K562 (cell line): ENCODE data around the gene SSU72. TPM values are rescaled to one million over a fixed set of nuclear protein-coding genes. Genes with fewer than 3 reads are reported as not detected.

Experiments used
- CHD4 ChIP-seq: fragments of 200-600 bp; sonication (generic); IDR thresholded peaks from 3 replicates; pipeline ENCODE4 v1.6.1; 2012; ENCODE audit warnings: low read depth, mild to moderate bottlenecking, mixed read lengths, low read length, inconsistent platforms; ENCODE audit not compliant: insufficient read depth, insufficient replicate concordance, poor library complexity, severe bottlenecking
- CUX1 ChIP-seq: fragments of 200-800 bp; sonication (Bioruptor generic); IDR thresholded peaks from 2 replicates; pipeline ENCODE4 v1.6.1; 2016; ENCODE audit warnings: missing genetic modification characterization, missing compliant biosample characterization
- DLX4 ChIP-seq: fragments of 250-450 bp; sonication (Bioruptor Pico); IDR thresholded peaks from 2 replicates; pipeline ENCODE4 v1.6.1; 2021; ENCODE audit warnings: mild to moderate bottlenecking
- DPF2 ChIP-seq: fragments of 450-650 bp; IDR thresholded peaks from 2 replicates; pipeline ENCODE4 v1.6.1; 2016
- ETV1 ChIP-seq: fragments of 450-650 bp; conservative IDR thresholded peaks from 2 replicates; pipeline ENCODE4 v1.6.1; 2016; ENCODE audit warnings: missing genetic modification characterization, control low read depth, low read depth, missing compliant biosample characterization
- FOXO4 ChIP-seq: fragments of 450-650 bp; formaldehyde crosslinking; IDR thresholded peaks from 2 replicates; pipeline ENCODE4 v1.4.0; 2020; ENCODE audit warnings: mild to moderate bottlenecking, moderate library complexity
- HLTF ChIP-seq: fragments of 450-650 bp; IDR thresholded peaks from 2 replicates; pipeline ENCODE4 v1.6.1; 2016
- XRCC4 ChIP-seq: IDR thresholded peaks from one replicate; pipeline ENCODE4 v1.6.1; 2011; ENCODE audit not compliant: insufficient read depth, insufficient read length; ENCODE audit errors: extremely low read depth
- polyA plus RNA-seq, 8 experiments: library from polyadenylated mRNA; depleted of rRNA in 4 of 8; stranded (reverse) in 5 of 8; unstranded in 3 of 8; fragments of >200 nt; fragmentation: Nextera tagmentation in 2 of 8; fragmentation: Illumina TruSeq in 1 of 8; extraction: Ambion mirVana in 2 of 8; extraction: Trizol in 1 of 8; gene quantifications; 2 replicates each; pipeline versions ENCODE4 v1.2.1 to v1.2.3, GENCODE V29; 2011 to 2014; ENCODE audit warnings: inconsistent platforms in 1 of 8, missing spikeins in 1 of 8
- total RNA-seq, 7 experiments: library from RNA; depleted of rRNA in 6 of 7; stranded (reverse); fragments of >200 nt in 6 of 7; fragmentation: Illumina TruSeq in 2 of 7; extraction: Trizol in 2 of 7; gene quantifications; 2 replicates each; pipeline versions ENCODE4 v1.2.1 to v1.2.3, GENCODE V29; 2011 to 2021; ENCODE audit warnings: low replicate concordance in 1 of 7
- TF ChIP-seq, protein P1 (sequence below): sonication (generic); formaldehyde crosslinking; IDR thresholded peaks from 2 replicates; pipeline ENCODE4 v1.8.1; 2022; ENCODE audit warnings: missing genetic modification reagents

Gene SSU72
- total and polyA plus RNA-seq, 9 of the 15 experiments (the other 6 are each of a cell fraction or from before 2014, with no cell fraction given) = 70.8 to 201 (median 94.6) TPM

DNA sequence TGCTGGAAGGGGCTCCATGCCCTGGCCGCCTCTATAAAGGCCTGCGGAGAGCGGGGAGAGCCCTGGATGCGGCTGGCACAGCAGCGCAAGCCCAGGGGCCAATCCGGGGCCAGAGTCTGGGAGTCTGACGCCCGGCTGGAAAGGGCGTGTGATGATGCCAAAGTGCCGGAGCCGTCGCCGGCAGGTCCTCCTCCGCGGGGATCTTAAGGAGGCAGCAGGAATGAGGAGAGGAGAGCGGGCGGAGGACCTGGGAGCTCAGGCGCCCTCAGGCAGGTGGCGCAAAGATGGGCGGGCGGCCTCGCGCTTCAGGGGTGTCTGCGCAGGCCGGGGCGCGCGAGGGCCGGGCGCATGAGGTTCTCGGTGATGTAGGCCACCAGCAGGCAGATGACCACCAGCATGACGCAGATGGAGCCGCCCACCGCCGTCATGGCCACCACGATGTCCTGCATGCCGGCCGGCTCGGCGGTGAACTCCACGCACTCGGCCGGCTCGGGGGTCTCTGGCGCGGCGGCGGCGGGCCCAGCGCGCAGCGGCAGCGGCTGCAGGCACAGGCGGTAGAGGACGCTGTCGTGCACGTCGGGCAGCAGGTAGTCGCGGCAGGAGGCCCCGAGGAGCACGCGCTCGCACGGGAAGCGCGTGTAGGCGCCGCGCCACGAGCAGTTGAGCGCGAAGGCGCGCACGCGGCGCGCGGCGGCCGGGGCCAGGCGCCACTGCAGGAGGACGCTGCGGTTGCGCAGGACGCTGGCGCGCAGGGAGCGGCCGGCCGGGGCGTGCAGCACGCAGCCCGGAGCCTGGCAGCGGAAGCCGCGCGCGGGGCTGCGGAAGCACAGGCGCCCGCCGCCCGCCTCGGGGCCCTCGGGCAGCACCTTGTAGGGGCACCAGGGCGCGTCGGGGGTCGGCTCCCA, 24.6 kb upstream of the SSU72 start (continued):
- TF ChIP-seq DPF2 (no peak), XRCC4 (no peak), FOXO4 (CRISPR knock-in tag) (no peak), HLTF (no peak), CHD4 (no peak), ETV1 (tag) (no peak), CUX1 (CRISPR knock-in tag) (no peak), DLX4 (CRISPR knock-in tag) (no peak)
- TF ChIP-seq, protein P1, sequence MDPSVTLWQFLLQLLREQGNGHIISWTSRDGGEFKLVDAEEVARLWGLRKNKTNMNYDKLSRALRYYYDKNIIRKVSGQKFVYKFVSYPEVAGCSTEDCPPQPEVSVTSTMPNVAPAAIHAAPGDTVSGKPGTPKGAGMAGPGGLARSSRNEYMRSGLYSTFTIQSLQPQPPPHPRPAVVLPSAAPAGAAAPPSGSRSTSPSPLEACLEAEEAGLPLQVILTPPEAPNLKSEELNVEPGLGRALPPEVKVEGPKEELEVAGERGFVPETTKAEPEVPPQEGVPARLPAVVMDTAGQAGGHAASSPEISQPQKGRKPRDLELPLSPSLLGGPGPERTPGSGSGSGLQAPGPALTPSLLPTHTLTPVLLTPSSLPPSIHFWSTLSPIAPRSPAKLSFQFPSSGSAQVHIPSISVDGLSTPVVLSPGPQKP (CRISPR knock-in tag) = no peak
